ENCODE results near the gene RALGAPB.

- no peak for TF ChIP-seq POLR2A (IDR thresholded peaks at IDR 0.05)
- TF ChIP-seq CTCF (IDR thresholded peaks at IDR 0.05): no peak
- peak; percentile 40 for TF ChIP-seq POLR2AphosphoS5 (IDR thresholded peaks at IDR 0.05)
Observed at GRCh38 chr20:38427655-38428023, 45.0 kb upstream of the RALGAPB start.
